ENCODE results near the gene RASGRP2. TPM values are rescaled to one million over a fixed set of nuclear protein-coding genes. Genes with fewer than 3 reads are reported as not detected.

The RASGRP2 gene
- total and polyA plus RNA-seq, 2 of the 8 experiments (the other 6 are each of a cell fraction or from before 2014, with no cell fraction given): 40.6 to 45.7 TPM

DNA sequence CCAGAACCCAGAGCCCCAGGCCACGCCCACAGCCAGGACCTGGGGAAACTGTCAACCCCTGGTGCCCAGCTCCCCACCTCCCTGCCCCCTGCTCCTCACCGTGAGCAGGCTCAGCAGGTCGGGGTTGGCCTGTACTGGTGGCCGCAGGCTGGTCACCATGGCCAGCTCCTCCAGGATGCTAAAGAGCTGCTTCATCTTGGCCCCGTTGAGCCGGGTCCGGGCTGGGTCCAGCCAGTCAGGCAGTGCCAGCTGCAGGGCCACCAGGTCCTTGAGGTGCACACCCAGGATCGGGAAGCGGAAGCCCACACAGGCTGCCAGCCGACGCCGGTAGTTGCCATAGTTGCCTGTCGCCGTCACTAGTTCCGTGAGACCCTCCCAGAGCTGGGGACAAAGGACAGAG, 7.3 kb downstream of the RASGRP2 start:
- DNase-seq (ENCODE audit: low read depth in 1 of 2, low spot score in 2 of 2) (no peak), FAIRE-seq (no peak)
- H3K4ac ChIP-seq (replicated peaks; ENCODE audit: insufficient read length, low read depth, low read length): no peak overlapping the region
- no peak overlapping the region for H3K9ac ChIP-seq (replicated peaks in 1 of 4; ENCODE audit: extremely low read depth in 1 of 4, low read depth in 3 of 4, low read length in 3 of 4)
- no peaks in the 10 kb centered on the region for H3K79me2 ChIP-seq (ENCODE audit: control insufficient read depth in 1 of 2, insufficient read depth in 2 of 2, low read length in 2 of 2)
- no peak overlapping the region for H2BK120ac ChIP-seq (replicated peaks; ENCODE audit: low read depth, low read length)
- CTCF ChIA-PET (ENCODE audit: partially characterized antibody): interaction anchor here (0.6 to 23.7 kb wide), 7 partner anchors 11 to 1344 kb away, joined by 3 to 376 read pairs (median 10); partner anchors contain the start of gene PYGM
- no peak overlapping the region for H3K4me3 ChIP-seq (ENCODE audit: extremely low read depth in 1 of 4, insufficient read depth in 2 of 4, low read depth in 3 of 4, low read length in 4 of 4)
- no peak overlapping the region for H2AK5ac ChIP-seq (ENCODE audit: low read depth, low read length)
- H3K4me1 ChIP-seq (replicated peaks in 1 of 4; ENCODE audit: control insufficient read depth in 3 of 4, insufficient read depth in 4 of 4, low read length in 3 of 4): peaks cover 4 to 22% (median 16%) of the 10 kb centered on the region in 4 experiments
- no peak overlapping the region for H3K56ac ChIP-seq (replicated peaks; ENCODE audit: insufficient read length, low read depth, low read length)
- 0 out of 8 replicates have a peak, but pooled peaks cover 0 to 4% (median 0%) of the 10 kb centered on the region in 4 experiments for H3K36me3 ChIP-seq (ENCODE audit: control insufficient read depth in 2 of 4, insufficient read depth in 4 of 4, low read length in 3 of 4)
- H2BK5ac ChIP-seq (ENCODE audit: low read depth, low read length): no peak overlapping the region
- no peak for TF ChIP-seq GABPA (IDR thresholded peaks at IDR 0.05; ENCODE audit: borderline replicate concordance, insufficient read depth, low read length)
- TF ChIP-seq SP1 (IDR thresholded peaks at IDR 0.05; ENCODE audit: low read depth, low read length): no peak
- no peak for TF ChIP-seq CBX5 (IDR thresholded peaks at IDR 0.05; ENCODE audit: low read depth, low read length)
- TF ChIP-seq, protein P1, sequence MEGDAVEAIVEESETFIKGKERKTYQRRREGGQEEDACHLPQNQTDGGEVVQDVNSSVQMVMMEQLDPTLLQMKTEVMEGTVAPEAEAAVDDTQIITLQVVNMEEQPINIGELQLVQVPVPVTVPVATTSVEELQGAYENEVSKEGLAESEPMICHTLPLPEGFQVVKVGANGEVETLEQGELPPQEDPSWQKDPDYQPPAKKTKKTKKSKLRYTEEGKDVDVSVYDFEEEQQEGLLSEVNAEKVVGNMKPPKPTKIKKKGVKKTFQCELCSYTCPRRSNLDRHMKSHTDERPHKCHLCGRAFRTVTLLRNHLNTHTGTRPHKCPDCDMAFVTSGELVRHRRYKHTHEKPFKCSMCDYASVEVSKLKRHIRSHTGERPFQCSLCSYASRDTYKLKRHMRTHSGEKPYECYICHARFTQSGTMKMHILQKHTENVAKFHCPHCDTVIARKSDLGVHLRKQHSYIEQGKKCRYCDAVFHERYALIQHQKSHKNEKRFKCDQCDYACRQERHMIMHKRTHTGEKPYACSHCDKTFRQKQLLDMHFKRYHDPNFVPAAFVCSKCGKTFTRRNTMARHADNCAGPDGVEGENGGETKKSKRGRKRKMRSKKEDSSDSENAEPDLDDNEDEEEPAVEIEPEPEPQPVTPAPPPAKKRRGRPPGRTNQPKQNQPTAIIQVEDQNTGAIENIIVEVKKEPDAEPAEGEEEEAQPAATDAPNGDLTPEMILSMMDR (IDR thresholded peaks at IDR 0.05; ENCODE audit: control extremely low read depth in 1 of 3, insufficient read depth in 1 of 3, low read depth in 1 of 3, low read length in 3 of 3): no peak
- no peak for TF ChIP-seq JUND (IDR thresholded peaks at IDR 0.05; ENCODE audit: low read length)
- TF ChIP-seq CEBPB (IDR thresholded peaks at IDR 0.05; ENCODE audit: low read depth, low read length): no peak
- no peak for TF ChIP-seq TAF1 (IDR thresholded peaks at IDR 0.05; ENCODE audit: low read depth, low read length)
- no peak for TF ChIP-seq BCL11A (IDR thresholded peaks at IDR 0.05; ENCODE audit: low read depth in 2 of 2, low read length in 2 of 2)
- TF ChIP-seq, protein P2, sequence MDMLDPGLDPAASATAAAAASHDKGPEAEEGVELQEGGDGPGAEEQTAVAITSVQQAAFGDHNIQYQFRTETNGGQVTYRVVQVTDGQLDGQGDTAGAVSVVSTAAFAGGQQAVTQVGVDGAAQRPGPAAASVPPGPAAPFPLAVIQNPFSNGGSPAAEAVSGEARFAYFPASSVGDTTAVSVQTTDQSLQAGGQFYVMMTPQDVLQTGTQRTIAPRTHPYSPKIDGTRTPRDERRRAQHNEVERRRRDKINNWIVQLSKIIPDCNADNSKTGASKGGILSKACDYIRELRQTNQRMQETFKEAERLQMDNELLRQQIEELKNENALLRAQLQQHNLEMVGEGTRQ (IDR thresholded peaks at IDR 0.05; ENCODE audit: low read length): no peak
- TF ChIP-seq TCF12 (IDR thresholded peaks at IDR 0.05; ENCODE audit: low read depth, low read length): no peak
- 92% methylated on average over 14 of the region's 15 CpGs; no CpG with 5 or more reads in 1 of the 2 experiments for WGBS, 2 experiments (ENCODE audit: extremely low coverage in 1 of 2, insufficient coverage in 1 of 2, insufficient read length in 1 of 2, insufficient replicate concordance in 2 of 2, low coverage in 1 of 2, low lambda C conversion rate in 2 of 2, missing lambda C conversion rate in 1 of 2)
- H4K5ac ChIP-seq (ENCODE audit: insufficient read length, low read depth, low read length): no peak overlapping the region
- no peak overlapping the region for H4K91ac ChIP-seq (replicated peaks; ENCODE audit: insufficient read length, low read length)
- no peak overlapping the region for H3K18ac ChIP-seq (ENCODE audit: extremely low read depth, low read length)
- H4K8ac ChIP-seq (ENCODE audit: extremely low read depth, insufficient read depth, low read length): no peak overlapping the region; the same call in 1 of the 2 replicates
- H3K27ac ChIP-seq (ENCODE audit: low read depth, low read length): no peak overlapping the region
- no peaks in the 10 kb centered on the region for H3K9me3 ChIP-seq (ENCODE audit: insufficient read depth in 2 of 2, low read depth in 1 of 2, low read length in 1 of 2)
- H3K14ac ChIP-seq (ENCODE audit: insufficient read length): no peak overlapping the region
- no peak overlapping the region for H2BK20ac ChIP-seq (ENCODE audit: low read length)
- H3K4me2 ChIP-seq (ENCODE audit: insufficient read depth in 1 of 2, low read depth in 2 of 2, low read length in 2 of 2): no peak overlapping the region
- H3K23me2 ChIP-seq (ENCODE audit: low read depth, low read length): peaks cover 5% of the 10 kb centered on the region; the same call in 1 of the 2 replicates
- H3K23ac ChIP-seq (ENCODE audit: insufficient read length): no peak overlapping the region
- peaks cover 0 to 7% (median 3%) of the 10 kb centered on the region in 4 experiments; a peak in 2 of 7 replicates for H3K27me3 ChIP-seq (replicated peaks in 1 of 4; ENCODE audit: control insufficient read depth in 3 of 4, extremely low read depth in 1 of 4, insufficient read depth in 3 of 4, low read length in 3 of 4)
- no peaks in the 10 kb centered on the region; the same call in 1 of the 2 replicates for H3K79me1 ChIP-seq (ENCODE audit: low read depth, low read length)
- POLR2A ChIA-PET (ENCODE audit: partially characterized antibody): interaction anchor here (1.0 to 42.9 kb wide), 5 partner anchors 9 to 29 kb away, joined by 3 to 1087 read pairs (median 5); partner anchors contain the start of genes PYGM and SF1
- H4K20me1 ChIP-seq (replicated peaks in 1 of 2; ENCODE audit: control insufficient read depth in 1 of 2, insufficient read depth in 2 of 2, low read length in 2 of 2): no peaks in the 10 kb centered on the region
- no peak overlapping the region for H2AFZ ChIP-seq (ENCODE audit: low read length)
- no peak overlapping the region for H2BK15ac ChIP-seq (ENCODE audit: low read length)
- H2BK12ac ChIP-seq (ENCODE audit: low read depth, low read length): no peak overlapping the region
